Kidney (tissue), 14 donors: ENCODE measurements around the gene SEMA5A. TPM values are rescaled to one million over a fixed set of nuclear protein-coding genes. Genes with fewer than 3 reads are reported as not detected.

ENCODE experiments used
- DNase-seq, 5 donors: peaks; one replicate each; pipeline ENCODE4 v3.0.0-alpha.2; 2013 to 2020
- FAIRE-seq: peaks from 2 replicates; lab custom pipeline; 2012; peaks lifted over from hg19 to GRCh38; lab: Jason Lieb, UNC
- H3K27ac ChIP-seq, 2 donors: one replicate each; pipeline ENCODE4 v1.7.0; 2013; ENCODE audit warnings: low read depth in 2 of 2, low read length in 2 of 2, inconsistent platforms in 1 of 2
- H3K27me3 ChIP-seq: one replicate; pipeline ENCODE4 v1.7.1; 2013; ENCODE audit warnings: low read length, inconsistent platforms; ENCODE audit not compliant: control insufficient read depth, insufficient read depth
- H3K36me3 ChIP-seq, 3 donors: one replicate each; pipeline versions ENCODE4 v1.7.0 to v1.7.1; 2013; ENCODE audit warnings: low read length in 3 of 3, control low read depth in 1 of 3, inconsistent platforms in 1 of 3; ENCODE audit not compliant: insufficient read depth in 3 of 3, control insufficient read depth in 2 of 3
- H3K4me1 ChIP-seq, 3 donors: one replicate each; pipeline versions ENCODE4 v1.7.0 to v1.7.1; 2013; ENCODE audit warnings: low read length in 3 of 3, inconsistent platforms in 1 of 3, low read depth in 1 of 3; ENCODE audit not compliant: control insufficient read depth in 2 of 3, insufficient read depth in 2 of 3
- H3K4me3 ChIP-seq, 3 donors: one replicate each; pipeline versions ENCODE4 v1.7.0 to v1.8.1; 2013; ENCODE audit warnings: low read length in 3 of 3, control low read depth in 1 of 3, inconsistent platforms in 1 of 3
- H3K9ac ChIP-seq, 3 donors: one replicate each; pipeline versions ENCODE4 v1.7.0 to v1.7.1; 2013; ENCODE audit warnings: low read length in 3 of 3, control low read depth in 1 of 3, inconsistent platforms in 1 of 3
- H3K9me3 ChIP-seq, 3 donors: one replicate each; pipeline versions ENCODE4 v1.7.0 to v1.7.1; 2013; ENCODE audit warnings: low read length in 3 of 3, control low read depth in 1 of 3, inconsistent platforms in 1 of 3; ENCODE audit not compliant: control insufficient read depth in 2 of 3, insufficient read depth in 1 of 3
- CTCF ChIP-seq: IDR thresholded peaks from 3 replicates; pipeline ENCODE4 v1.5.1; 2012; ENCODE audit warnings: mild to moderate bottlenecking, moderate library complexity, borderline replicate concordance; ENCODE audit not compliant: insufficient read depth; ENCODE audit errors: extremely low read depth
- intact Hi-C: fragments of 100-400 bp; cut with DNase I; formaldehyde crosslinking; loops from one replicate; pipeline ENCODE4 v1.11.1; 2022
- polyA plus RNA-seq: library from polyadenylated mRNA; stranded (reverse); fragments of 350-450 nt; fragmentation: Illumina TruSeq; extraction: RNeasy Lipid Tissue Mini Kit (QIAGEN cat#74804); gene quantifications from one replicate; pipeline ENCODE4 v1.2.3, GENCODE V29; 2014; ENCODE audit warnings: low read depth, low replicate concordance; ENCODE audit not compliant: insufficient read depth
- total RNA-seq: library from RNA; stranded (reverse); fragmentation: NEBNext Ultra II Directional; extraction: Animal tissue kit (Norgen Biotek cat#: 25700); gene quantifications from one replicate; pipeline ENCODE4 v1.2.1, GENCODE V29; 2021
- donor health status: control.
- donor health status: control.
- donor health status: control.
- donor health status: control.
- donor health status: control.
- donor health status: DM: yes; HTN: yes; CAD: no.
- donor health status: Normal renal cell carcinoma (clear cell type).

SEMA5A gene
- total and polyA plus RNA-seq, 2 donors from 2014 or later, result 7.9 to 23.3 TPM

GRCh38 chr5:9464478-9464877 is 81.4 kb downstream of the SEMA5A start:
- no peak for FAIRE-seq
- intact Hi-C loops, result no loop called here
- no peaks in the 10 kb centered on the region for H3K9me3 ChIP-seq
- H3K27me3 ChIP-seq, result no peaks in the 10 kb centered on the region
- DNase-seq, result no peak
- TF ChIP-seq CTCF, result no peak
- H3K4me3 ChIP-seq, result no peak overlapping the region
- H3K9ac ChIP-seq, result no peak overlapping the region
- no peaks in the 10 kb centered on the region for H3K4me1 ChIP-seq
- H3K36me3 ChIP-seq, result no peaks in the 10 kb centered on the region
- H3K27ac ChIP-seq, result no peak overlapping the region

- DNase-seq (no peak), FAIRE-seq (no peak)
- Histone ChIP-seq H3K9ac (no peak overlapping the region), H3K9me3 (no peaks in the 10 kb centered on the region), H3K4me3 (no peak overlapping the region), H3K27me3 (no peaks in the 10 kb centered on the region), H3K4me1 (no peaks in the 10 kb centered on the region), H3K27ac (no peak overlapping the region), H3K36me3 (no peaks in the 10 kb centered on the region)
- no peak for TF ChIP-seq CTCF
- intact Hi-C loops, result no loop called here
These were observed 83.8 kb downstream of the SEMA5A start for GRCh38 chr5:9462109-9462508.

- FAIRE-seq, result no peak
- DNase-seq, result no peak
- no peaks in the 10 kb centered on the region for H3K36me3 ChIP-seq
- no peak for TF ChIP-seq CTCF
- H3K9me3 ChIP-seq, result no peaks in the 10 kb centered on the region
- intact Hi-C loops, result no loop called here
- H3K4me3 ChIP-seq, result no peak overlapping the region
- H3K27me3 ChIP-seq, result no peaks in the 10 kb centered on the region
- H3K27ac ChIP-seq, result no peak overlapping the region
- no peaks in the 10 kb centered on the region for H3K4me1 ChIP-seq
- no peak overlapping the region for H3K9ac ChIP-seq
These were observed 84.8 kb downstream of the SEMA5A start for GRCh38 chr5:9460885-9461645.
